Measurements from ENCODE around the gene DGUOK.

DNA sequence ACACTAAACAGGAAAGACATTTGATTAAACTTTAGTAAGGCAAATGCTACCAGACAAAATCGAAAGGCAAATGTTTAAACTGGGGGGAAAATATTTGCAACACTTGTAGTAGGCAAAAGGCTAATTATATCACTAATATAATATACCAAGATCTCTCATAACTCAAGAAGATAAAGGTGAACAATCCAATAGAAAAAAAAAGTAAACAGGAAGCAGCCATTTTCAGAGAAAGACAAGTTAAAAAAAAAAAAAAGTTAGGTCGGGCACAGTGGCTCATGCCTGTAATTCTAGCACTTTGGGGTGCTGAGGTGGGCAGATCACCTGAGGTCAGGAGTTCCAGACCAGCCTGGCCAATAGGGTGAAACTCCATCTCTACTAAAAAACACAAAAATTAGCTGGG lies 38.3 kb upstream of the DGUOK start:
- TF ChIP-seq POLR2AphosphoS5 (IDR thresholded peaks at IDR 0.05) = no peak
- no peak for TF ChIP-seq EP300 (IDR thresholded peaks at IDR 0.05)
- TF ChIP-seq, protein P1, sequence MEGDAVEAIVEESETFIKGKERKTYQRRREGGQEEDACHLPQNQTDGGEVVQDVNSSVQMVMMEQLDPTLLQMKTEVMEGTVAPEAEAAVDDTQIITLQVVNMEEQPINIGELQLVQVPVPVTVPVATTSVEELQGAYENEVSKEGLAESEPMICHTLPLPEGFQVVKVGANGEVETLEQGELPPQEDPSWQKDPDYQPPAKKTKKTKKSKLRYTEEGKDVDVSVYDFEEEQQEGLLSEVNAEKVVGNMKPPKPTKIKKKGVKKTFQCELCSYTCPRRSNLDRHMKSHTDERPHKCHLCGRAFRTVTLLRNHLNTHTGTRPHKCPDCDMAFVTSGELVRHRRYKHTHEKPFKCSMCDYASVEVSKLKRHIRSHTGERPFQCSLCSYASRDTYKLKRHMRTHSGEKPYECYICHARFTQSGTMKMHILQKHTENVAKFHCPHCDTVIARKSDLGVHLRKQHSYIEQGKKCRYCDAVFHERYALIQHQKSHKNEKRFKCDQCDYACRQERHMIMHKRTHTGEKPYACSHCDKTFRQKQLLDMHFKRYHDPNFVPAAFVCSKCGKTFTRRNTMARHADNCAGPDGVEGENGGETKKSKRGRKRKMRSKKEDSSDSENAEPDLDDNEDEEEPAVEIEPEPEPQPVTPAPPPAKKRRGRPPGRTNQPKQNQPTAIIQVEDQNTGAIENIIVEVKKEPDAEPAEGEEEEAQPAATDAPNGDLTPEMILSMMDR (IDR thresholded peaks at IDR 0.05) = no peak
- TF ChIP-seq POLR2A (IDR thresholded peaks at IDR 0.05) = no peak

Data from sigmoid colon (tissue), 4 donors.